HG03457 (cell line): ENCODE data around the gene C11orf24.

ENCODE experiments used
- ATAC-seq: cut with Tn5 transposase; IDR thresholded peaks from one replicate; pipeline ENCODE4 v1.9.1; 2021; ENCODE audit warnings: moderate number of reproducible peaks; ENCODE audit not compliant: unreplicated experiment

The C11orf24 gene

GRCh38 chr11:68212421-68213134 is 59.2 kb downstream of the C11orf24 start:
- ATAC-seq: no peak

- ATAC-seq: no peak
Measured at GRCh38 chr11:68211546-68211945, 60.2 kb downstream of the C11orf24 start.
